Osteoblast (primary cell): Measurements from ENCODE around the gene BUD23. TPM values are rescaled to one million over a fixed set of nuclear protein-coding genes. Genes with fewer than 3 reads are reported as not detected.

Experiments
- DNase-seq: peaks from one replicate; pipeline ENCODE4 v3.0.0; 2011; ENCODE audit warnings: low spot score, mixed read lengths; ENCODE audit not compliant: insufficient read length; ENCODE audit errors: missing footprints
- H2AFZ ChIP-seq: 2 replicates; pipeline ENCODE4 v1.6.0; 2011; ENCODE audit warnings: mild to moderate bottlenecking, low read length
- H3K27ac ChIP-seq: 2 replicates; pipeline ENCODE4 v1.5.1; 2011; ENCODE audit warnings: mild to moderate bottlenecking, low read depth, low read length, moderate library complexity
- H3K27me3 ChIP-seq: 2 replicates; pipeline ENCODE4 v1.6.0; 2012; ENCODE audit warnings: mild to moderate bottlenecking, control low read depth, inconsistent platforms, low read length, moderate library complexity; ENCODE audit not compliant: insufficient read depth
- H3K36me3 ChIP-seq: 2 replicates; pipeline ENCODE4 v1.5.1; 2011; ENCODE audit warnings: mild to moderate bottlenecking, low read length, control low read depth, moderate library complexity; ENCODE audit not compliant: insufficient read depth
- H3K4me1 ChIP-seq: 2 replicates; pipeline ENCODE4 v1.5.1; 2011; ENCODE audit warnings: mild to moderate bottlenecking, low read length, control low read depth, moderate library complexity; ENCODE audit not compliant: insufficient read depth
- H3K4me2 ChIP-seq: 2 replicates; pipeline ENCODE4 v1.6.0; 2011; ENCODE audit warnings: mild to moderate bottlenecking, low read length; ENCODE audit not compliant: insufficient read depth
- H3K4me3 ChIP-seq: fragments of 200-600 bp; sonication (generic); 3 replicates; pipeline ENCODE4 v1.5.1; 2012; ENCODE audit warnings: mild to moderate bottlenecking, low read length, inconsistent platforms; ENCODE audit not compliant: insufficient read depth
- H3K79me2 ChIP-seq: 2 replicates; pipeline ENCODE4 v1.6.0; 2012; ENCODE audit warnings: mild to moderate bottlenecking, low read length, control low read depth, inconsistent platforms; ENCODE audit not compliant: insufficient read depth
- H3K9me3 ChIP-seq: 2 replicates; pipeline ENCODE4 v1.5.1; 2011; ENCODE audit warnings: low read depth, low read length, control low read depth
- H4K20me1 ChIP-seq: 2 replicates; pipeline ENCODE4 v1.6.0; 2012; ENCODE audit warnings: mild to moderate bottlenecking, low read length, control low read depth; ENCODE audit not compliant: insufficient read depth
- CTCF ChIP-seq: IDR thresholded peaks from 2 replicates; pipeline ENCODE4 v1.5.1; 2011; ENCODE audit warnings: mild to moderate bottlenecking, low read depth, low read length, moderate library complexity; ENCODE audit errors: extremely low read depth
- small RNA-seq: library from RNA; depleted of rRNA; stranded (forward); fragments of <200 nt; gene quantifications from one replicate; pipeline ENCODE3, GENCODE V24; 2012
- total RNA-seq: library from RNA; depleted of rRNA; stranded (reverse); fragments of >200 nt; gene quantifications from 2 replicates; pipeline ENCODE4 v1.2.3, GENCODE V29; 2012

Gene BUD23
- total RNA-seq, 1 donor: 36.9 TPM

- no peaks in the 10 kb centered on the region for H3K27me3 ChIP-seq
- H3K4me3 ChIP-seq: no peak overlapping the region
- no peaks in the 10 kb centered on the region for H3K79me2 ChIP-seq
- peak; percentile 71 for DNase-seq
- H3K27ac ChIP-seq: no peak overlapping the region
- H3K4me2 ChIP-seq: no peak overlapping the region
- no peaks in the 10 kb centered on the region for H3K36me3 ChIP-seq
- H4K20me1 ChIP-seq: peaks cover under 1% of the 10 kb centered on the region
- H3K4me1 ChIP-seq: peaks cover 7% of the 10 kb centered on the region
- peak overlapping the region; percentile 68 for H2AFZ ChIP-seq
- H3K9me3 ChIP-seq: no peaks in the 10 kb centered on the region
- TF ChIP-seq CTCF: no peak
Measured at GRCh38 chr7:73742753-73743641, 59.6 kb downstream of the BUD23 start.

- H3K27me3 ChIP-seq: no peaks in the 10 kb centered on the region
- no peaks in the 10 kb centered on the region for H4K20me1 ChIP-seq
- no peak for TF ChIP-seq CTCF
- no peak overlapping the region for H3K4me2 ChIP-seq
- H3K4me1 ChIP-seq: no peaks in the 10 kb centered on the region
- no peaks in the 10 kb centered on the region for H3K79me2 ChIP-seq
- H3K36me3 ChIP-seq: no peaks in the 10 kb centered on the region
- no peaks in the 10 kb centered on the region for H3K9me3 ChIP-seq
- DNase-seq: peak; percentile 23
- no peak overlapping the region for H3K4me3 ChIP-seq
- H3K27ac ChIP-seq: no peak overlapping the region
- no peak overlapping the region for H2AFZ ChIP-seq
Measured at GRCh38 chr7:73746378-73746777, 63.0 kb downstream of the BUD23 start.

Small RNA genes lying within 50 kb of the gene (small RNA-seq; reads per million reads assigned to genes)
- gene MIR4284: not detected
- gene RN7SL265P: not detected

Other genes starting within 250 kb of the BUD23 start
- gene FZD9, start 249.8 kb upstream of the BUD23 start, total RNA-seq: 0.29 and 0.36 TPM in 2 replicates
- gene BAZ1B, start 161.3 kb upstream of the BUD23 start, total RNA-seq: 58.3 and 61.2 TPM in 2 replicates
- 26.8 and 32.9 TPM in 2 replicates for gene BCL7B, start 125.9 kb upstream of the BUD23 start, total RNA-seq
- gene TBL2, start 105.0 kb upstream of the BUD23 start, total RNA-seq: 56.1 and 66.6 TPM in 2 replicates
- gene MLXIPL, start 59.1 kb upstream of the BUD23 start, total RNA-seq: 0.29 and 0.72 TPM in 2 replicates
- gene VPS37D, start 15.8 kb upstream of the BUD23 start, total RNA-seq: 5.8 and 5.9 TPM in 2 replicates
- gene DNAJC30, start 144 bp upstream of the BUD23 start, total RNA-seq: 2.9 TPM in 2 replicates
- gene STX1A, start 36.1 kb downstream of the BUD23 start, total RNA-seq: 15.9 and 17.4 TPM in 2 replicates
- 6.5 and 8.7 TPM in 2 replicates for gene ABHD11, start 55.2 kb downstream of the BUD23 start, total RNA-seq
- gene CLDN3, start 86.7 kb downstream of the BUD23 start, total RNA-seq: not detected in 2 replicates
- gene CLDN4, start 147.4 kb downstream of the BUD23 start, total RNA-seq: 0.36 and 0.59 TPM in 2 replicates
- gene METTL27, start 158.9 kb downstream of the BUD23 start, total RNA-seq: 8.7 and 8.8 TPM in 2 replicates
- not detected in 2 replicates for gene TMEM270, start 177.6 kb downstream of the BUD23 start, total RNA-seq